ENCODE measurements around the gene TMIGD3.

Gene TMIGD3

DNA sequence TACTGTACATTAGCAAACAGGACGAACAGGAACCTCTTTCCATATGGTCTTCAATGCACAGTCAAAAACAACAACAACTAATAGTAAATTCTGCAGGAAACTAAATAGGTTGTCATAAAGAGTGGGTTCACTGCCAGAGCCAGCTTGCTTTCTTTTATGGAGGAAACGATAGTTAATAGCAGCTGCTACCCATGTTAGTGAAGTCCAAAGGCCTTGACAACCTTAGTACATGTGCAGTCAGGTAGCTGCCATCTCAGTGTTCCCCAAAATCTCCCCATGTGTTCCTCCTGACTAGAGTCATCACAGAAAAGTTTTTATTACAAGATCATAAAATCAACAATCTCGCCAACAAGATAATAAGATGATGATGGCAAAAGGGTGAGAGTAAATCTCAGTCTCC is 16.6 kb upstream of the TMIGD3 start:
- Histone ChIP-seq H3K27me3 (ENCODE audit: control insufficient read depth, insufficient read depth, low read length) (no peaks in the 10 kb centered on the region), H3K9ac (ENCODE audit: low read depth, low read length) (no peak overlapping the region), H3K4me1 (ENCODE audit: control insufficient read depth, insufficient read depth, low read length) (no peaks in the 10 kb centered on the region), H3K9me3 (ENCODE audit: control insufficient read depth, insufficient read depth, low read length) (0 out of 2 replicates have a peak, but pooled peaks cover 3% of the 10 kb centered on the region), H3K4me3 (ENCODE audit: low read depth, low read length) (no peak overlapping the region), H3K27ac (ENCODE audit: low read depth, low read length) (no peak overlapping the region), H3K36me3 (ENCODE audit: control insufficient read depth, insufficient read depth, low read length) (no peaks in the 10 kb centered on the region)

GRCh38 chr1:111517469-111518225 is 14.2 kb upstream of the TMIGD3 start:
- no peaks in the 10 kb centered on the region for H3K36me3 ChIP-seq (ENCODE audit: control insufficient read depth, insufficient read depth, low read length)
- H3K27ac ChIP-seq (ENCODE audit: low read depth, low read length) = no peak overlapping the region
- no peak overlapping the region for H3K9ac ChIP-seq (ENCODE audit: low read depth, low read length)
- no peaks in the 10 kb centered on the region for H3K9me3 ChIP-seq (ENCODE audit: control insufficient read depth, insufficient read depth, low read length)
- no peak overlapping the region for H3K4me3 ChIP-seq (ENCODE audit: low read depth, low read length)
- H3K27me3 ChIP-seq (ENCODE audit: control insufficient read depth, insufficient read depth, low read length) = no peaks in the 10 kb centered on the region
- H3K4me1 ChIP-seq (ENCODE audit: control insufficient read depth, insufficient read depth, low read length) = no peaks in the 10 kb centered on the region

GRCh38 chr1:111516005-111516535 is 12.6 kb upstream of the TMIGD3 start:
- Histone ChIP-seq H3K9me3 (ENCODE audit: control insufficient read depth, insufficient read depth, low read length) (no peaks in the 10 kb centered on the region), H3K27ac (ENCODE audit: low read depth, low read length) (no peak overlapping the region), H3K4me1 (ENCODE audit: control insufficient read depth, insufficient read depth, low read length) (no peaks in the 10 kb centered on the region), H3K27me3 (ENCODE audit: control insufficient read depth, insufficient read depth, low read length) (no peaks in the 10 kb centered on the region), H3K4me3 (ENCODE audit: low read depth, low read length) (no peak overlapping the region), H3K9ac (ENCODE audit: low read depth, low read length) (no peak overlapping the region), H3K36me3 (ENCODE audit: control insufficient read depth, insufficient read depth, low read length) (no peaks in the 10 kb centered on the region)

- no peaks in the 10 kb centered on the region for H3K36me3 ChIP-seq (ENCODE audit: control insufficient read depth, insufficient read depth, low read length)
- no peak overlapping the region for H3K4me3 ChIP-seq (ENCODE audit: low read depth, low read length)
- H3K27ac ChIP-seq (ENCODE audit: low read depth, low read length) = no peak overlapping the region
- H3K4me1 ChIP-seq (ENCODE audit: control insufficient read depth, insufficient read depth, low read length) = no peaks in the 10 kb centered on the region
- no peaks in the 10 kb centered on the region for H3K27me3 ChIP-seq (ENCODE audit: control insufficient read depth, insufficient read depth, low read length)
- H3K9me3 ChIP-seq (ENCODE audit: control insufficient read depth, insufficient read depth, low read length) = no peaks in the 10 kb centered on the region
- no peak overlapping the region for H3K9ac ChIP-seq (ENCODE audit: low read depth, low read length)
These were observed 12.0 kb upstream of the TMIGD3 start for GRCh38 chr1:111515291-111516004.

- Histone ChIP-seq H3K36me3 (ENCODE audit: control insufficient read depth, insufficient read depth, low read length) (no peaks in the 10 kb centered on the region), H3K9ac (ENCODE audit: low read depth, low read length) (no peak overlapping the region), H3K27ac (ENCODE audit: low read depth, low read length) (no peak overlapping the region), H3K4me1 (ENCODE audit: control insufficient read depth, insufficient read depth, low read length) (peaks cover under 1% of the 10 kb centered on the region), H3K9me3 (ENCODE audit: control insufficient read depth, insufficient read depth, low read length) (no peaks in the 10 kb centered on the region), H3K4me3 (ENCODE audit: low read depth, low read length) (no peak overlapping the region), H3K27me3 (ENCODE audit: control insufficient read depth, insufficient read depth, low read length) (no peaks in the 10 kb centered on the region)
These were observed 10.1 kb upstream of the TMIGD3 start for GRCh38 chr1:111513410-111514020.

DNA sequence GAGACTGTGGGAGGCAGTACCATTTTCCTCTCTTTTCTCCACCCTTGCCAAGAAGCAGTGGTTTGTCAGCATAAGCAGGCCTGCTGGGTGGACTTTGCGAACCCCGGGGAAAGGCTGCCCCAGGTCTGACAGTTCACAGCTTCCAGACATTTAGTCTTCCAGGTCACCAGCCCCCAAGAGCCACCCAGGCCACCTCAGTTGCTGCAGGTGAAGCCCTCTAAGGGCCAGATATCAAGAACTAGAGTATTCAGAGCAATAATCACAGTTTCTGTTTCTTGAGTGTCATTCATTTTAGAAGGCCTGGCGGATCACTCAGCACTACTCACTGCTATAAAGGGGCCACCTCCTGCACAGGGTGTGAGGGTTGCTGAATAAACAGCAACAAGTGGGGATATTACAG is 9.5 kb upstream of the TMIGD3 start:
- no peak overlapping the region for H3K9ac ChIP-seq (ENCODE audit: low read depth, low read length)
- no peaks in the 10 kb centered on the region for H3K27me3 ChIP-seq (ENCODE audit: control insufficient read depth, insufficient read depth, low read length)
- no peaks in the 10 kb centered on the region for H3K9me3 ChIP-seq (ENCODE audit: control insufficient read depth, insufficient read depth, low read length)
- H3K36me3 ChIP-seq (ENCODE audit: control insufficient read depth, insufficient read depth, low read length) = no peaks in the 10 kb centered on the region
- no peak overlapping the region for H3K4me3 ChIP-seq (ENCODE audit: low read depth, low read length)
- no peak overlapping the region for H3K27ac ChIP-seq (ENCODE audit: low read depth, low read length)
- peaks cover 6% of the 10 kb centered on the region for H3K4me1 ChIP-seq (ENCODE audit: control insufficient read depth, insufficient read depth, low read length)

- no peak overlapping the region for H3K4me3 ChIP-seq (ENCODE audit: low read depth, low read length)
- no peaks in the 10 kb centered on the region for H3K36me3 ChIP-seq (ENCODE audit: control insufficient read depth, insufficient read depth, low read length)
- H3K9ac ChIP-seq (ENCODE audit: low read depth, low read length) = no peak overlapping the region
- no peaks in the 10 kb centered on the region for H3K27me3 ChIP-seq (ENCODE audit: control insufficient read depth, insufficient read depth, low read length)
- no peak overlapping the region for H3K27ac ChIP-seq (ENCODE audit: low read depth, low read length)
- H3K4me1 ChIP-seq (ENCODE audit: control insufficient read depth, insufficient read depth, low read length) = peaks cover 11% of the 10 kb centered on the region
- no peaks in the 10 kb centered on the region for H3K9me3 ChIP-seq (ENCODE audit: control insufficient read depth, insufficient read depth, low read length)
These were observed 8.9 kb upstream of the TMIGD3 start for GRCh38 chr1:111512132-111512889.

DNA sequence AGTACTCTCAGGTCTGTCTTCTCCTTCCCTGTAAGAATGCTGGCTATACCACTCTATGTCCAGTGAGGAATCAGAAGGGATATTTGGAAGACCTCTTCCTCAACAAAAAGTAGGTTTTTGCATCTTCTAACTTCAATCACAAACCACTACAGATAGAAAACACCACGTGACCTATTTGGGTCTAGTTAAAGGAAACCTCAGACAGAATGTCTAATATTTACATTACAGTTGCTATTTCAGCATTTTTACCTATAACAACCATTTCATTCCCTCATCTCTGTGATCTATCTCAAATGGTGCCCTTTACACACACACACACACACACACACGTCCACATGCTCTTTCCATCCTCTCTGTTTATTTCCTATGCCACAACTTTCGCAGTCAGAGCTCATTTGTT is 7.9 kb upstream of the TMIGD3 start:
- H3K36me3 ChIP-seq (ENCODE audit: control insufficient read depth, insufficient read depth, low read length) = no peaks in the 10 kb centered on the region
- no peak overlapping the region for H3K9ac ChIP-seq (ENCODE audit: low read depth, low read length)
- H3K4me1 ChIP-seq (ENCODE audit: control insufficient read depth, insufficient read depth, low read length) = peaks cover 12% of the 10 kb centered on the region
- no peaks in the 10 kb centered on the region for H3K27me3 ChIP-seq (ENCODE audit: control insufficient read depth, insufficient read depth, low read length)
- no peak overlapping the region for H3K4me3 ChIP-seq (ENCODE audit: low read depth, low read length)
- no peak overlapping the region for H3K27ac ChIP-seq (ENCODE audit: low read depth, low read length)
- no peaks in the 10 kb centered on the region for H3K9me3 ChIP-seq (ENCODE audit: control insufficient read depth, insufficient read depth, low read length)

GRCh38 chr1:111509997-111510375 is 6.6 kb upstream of the TMIGD3 start:
- H3K36me3 ChIP-seq (ENCODE audit: control insufficient read depth, insufficient read depth, low read length) = no peaks in the 10 kb centered on the region
- no peak overlapping the region for H3K4me3 ChIP-seq (ENCODE audit: low read depth, low read length)
- H3K4me1 ChIP-seq (ENCODE audit: control insufficient read depth, insufficient read depth, low read length) = peaks cover 12% of the 10 kb centered on the region
- no peaks in the 10 kb centered on the region for H3K9me3 ChIP-seq (ENCODE audit: control insufficient read depth, insufficient read depth, low read length)
- H3K27ac ChIP-seq (ENCODE audit: low read depth, low read length) = no peak overlapping the region
- no peaks in the 10 kb centered on the region for H3K27me3 ChIP-seq (ENCODE audit: control insufficient read depth, insufficient read depth, low read length)
- H3K9ac ChIP-seq (ENCODE audit: low read depth, low read length) = no peak overlapping the region

- no peaks in the 10 kb centered on the region for H3K9me3 ChIP-seq (ENCODE audit: control insufficient read depth, insufficient read depth, low read length)
- peak overlapping the region; percentile 49 for H3K4me3 ChIP-seq (ENCODE audit: low read depth, low read length)
- no peaks in the 10 kb centered on the region for H3K27me3 ChIP-seq (ENCODE audit: control insufficient read depth, insufficient read depth, low read length)
- peaks cover 12% of the 10 kb centered on the region for H3K4me1 ChIP-seq (ENCODE audit: control insufficient read depth, insufficient read depth, low read length)
- no peaks in the 10 kb centered on the region for H3K36me3 ChIP-seq (ENCODE audit: control insufficient read depth, insufficient read depth, low read length)
- peak overlapping the region; percentile 41; the same call in 1 of the 2 replicates for H3K9ac ChIP-seq (ENCODE audit: low read depth, low read length)
- H3K27ac ChIP-seq (ENCODE audit: low read depth, low read length) = peak overlapping the region; percentile 85
These were observed 4.2 kb upstream of the TMIGD3 start for GRCh38 chr1:111507411-111508201.

Measured in HUES48 (cell line).